ENCODE results near the gene POU4F3. TPM values are rescaled to one million over a fixed set of nuclear protein-coding genes. Genes with fewer than 3 reads are reported as not detected.

Gene POU4F3
- polyA plus RNA-seq, 3 donors, result 0.05 TPM; not detected in 2

GRCh38 chr5:146388386-146388785 is 49.7 kb downstream of the POU4F3 start:
- Histone ChIP-seq H3K4me2 (replicated peaks; ENCODE audit: extremely low read depth, low read length, poor library complexity, severe bottlenecking) (no peak overlapping the region), H2AFZ (ENCODE audit: insufficient read depth, low read depth, low read length, poor library complexity, severe bottlenecking) (no peak overlapping the region), H3K4me1 (ENCODE audit: control insufficient read depth in 1 of 2, insufficient read depth in 2 of 2, low read length in 2 of 2) (no peaks in the 10 kb centered on the region), H3K36me3 (replicated peaks in 1 of 2; ENCODE audit: control insufficient read depth in 1 of 2, insufficient read depth in 2 of 2, low read length in 2 of 2) (no peaks in the 10 kb centered on the region), H3K79me2 (ENCODE audit: insufficient read depth, low read length) (no peaks in the 10 kb centered on the region), H3K9ac (ENCODE audit: insufficient read depth, low read length, poor library complexity, severe bottlenecking) (no peak overlapping the region), H3K27me3 (ENCODE audit: control insufficient read depth in 2 of 2, insufficient read depth in 2 of 2, low read length in 2 of 2) (peaks cover 0 to 2% of the 10 kb centered on the region in 2 donors), H3K27ac (ENCODE audit: low read depth in 1 of 2, low read length in 2 of 2) (no peak overlapping the region), H4K20me1 (ENCODE audit: insufficient read depth, low read length) (no peaks in the 10 kb centered on the region), H3K9me3 (replicated peaks in 1 of 2; ENCODE audit: control insufficient read depth in 1 of 2, insufficient read depth in 1 of 2, low read length in 2 of 2) (no peaks in the 10 kb centered on the region), H3K4me3 (replicated peaks in 1 of 3; ENCODE audit: low read depth in 2 of 3, low read length in 3 of 3) (no peak overlapping the region)
- WGBS (ENCODE audit: insufficient coverage), result 86% methylated on average over 2 of the region's 2 CpGs
- peaks cover 0 to 2% (median 2%) of the 10 kb centered on the region in 3 donors for H3K27me3 Mint-ChIP-seq (ENCODE audit: low read depth in 3 of 3)
- no peaks in the 10 kb centered on the region for H3K36me3 Mint-ChIP-seq
- no peak for TF ChIP-seq CTCF (IDR thresholded peaks at IDR 0.05)
- intact Hi-C loops (cut with micrococcal nuclease), result no loop called here
- no peak overlapping the region for H3K27ac Mint-ChIP-seq
- H3K4me3 Mint-ChIP-seq, result no peak overlapping the region
- no peaks in the 10 kb centered on the region for H3K4me1 Mint-ChIP-seq
- H3K9me3 Mint-ChIP-seq, result peaks cover 0 to 5% (median 0%) of the 10 kb centered on the region in 7 donors
- no peak for DNase-seq

GRCh38 chr5:146390469-146390868 is 51.8 kb downstream of the POU4F3 start:
- WGBS (ENCODE audit: insufficient coverage), result no CpG with 5 or more reads among the region's 2 CpGs
- intact Hi-C loops (cut with micrococcal nuclease), result no loop called here
- no peak overlapping the region for H3K4me2 ChIP-seq (replicated peaks; ENCODE audit: extremely low read depth, low read length, poor library complexity, severe bottlenecking)
- no peak overlapping the region for H3K4me3 Mint-ChIP-seq
- H3K27me3 Mint-ChIP-seq (ENCODE audit: low read depth in 3 of 3), result peaks cover 0 to 4% (median 0%) of the 10 kb centered on the region in 3 donors
- H3K36me3 Mint-ChIP-seq, result no peaks in the 10 kb centered on the region
- no peaks in the 10 kb centered on the region for H3K4me1 Mint-ChIP-seq
- H3K27ac ChIP-seq (ENCODE audit: low read depth in 1 of 2, low read length in 2 of 2), result no peak overlapping the region
- peaks cover 0 to 2% (median 0%) of the 10 kb centered on the region in 7 donors for H3K9me3 Mint-ChIP-seq
- no peak for TF ChIP-seq CTCF (IDR thresholded peaks at IDR 0.05)
- no peak overlapping the region for H3K4me3 ChIP-seq (replicated peaks in 1 of 3; ENCODE audit: low read depth in 2 of 3, low read length in 3 of 3)
- H2AFZ ChIP-seq (ENCODE audit: insufficient read depth, low read depth, low read length, poor library complexity, severe bottlenecking), result no peak overlapping the region
- H3K79me2 ChIP-seq (ENCODE audit: insufficient read depth, low read length), result no peaks in the 10 kb centered on the region
- no peaks in the 10 kb centered on the region for H3K9me3 ChIP-seq (replicated peaks in 1 of 2; ENCODE audit: control insufficient read depth in 1 of 2, insufficient read depth in 1 of 2, low read length in 2 of 2)
- no peaks in the 10 kb centered on the region for H4K20me1 ChIP-seq (ENCODE audit: insufficient read depth, low read length)
- peaks cover 0 to 2% of the 10 kb centered on the region in 2 donors for H3K27me3 ChIP-seq (ENCODE audit: control insufficient read depth in 2 of 2, insufficient read depth in 2 of 2, low read length in 2 of 2)
- no peaks in the 10 kb centered on the region for H3K36me3 ChIP-seq (replicated peaks in 1 of 2; ENCODE audit: control insufficient read depth in 1 of 2, insufficient read depth in 2 of 2, low read length in 2 of 2)
- no peak overlapping the region for H3K27ac Mint-ChIP-seq
- H3K4me1 ChIP-seq (ENCODE audit: control insufficient read depth in 1 of 2, insufficient read depth in 2 of 2, low read length in 2 of 2), result no peaks in the 10 kb centered on the region
- no peak for DNase-seq
- no peak overlapping the region for H3K9ac ChIP-seq (ENCODE audit: insufficient read depth, low read length, poor library complexity, severe bottlenecking)

Other genes starting within 250 kb of the POU4F3 start
- gene PLAC8L1, start 233.3 kb upstream of the POU4F3 start, polyA plus RNA-seq, result not detected
- 10 to 100 TPM; 13.3 to 52.5 (median 36.5) TPM for gene LARS1, start 156.2 kb upstream of the POU4F3 start, polyA plus RNA-seq
- 1 to 10 TPM; 2.5 to 6.2 (median 3.9) TPM for gene RBM27, start 135.2 kb upstream of the POU4F3 start, polyA plus RNA-seq
- 10 to 100 TPM; 11.6 to 37.3 (median 18.0) TPM for gene TCERG1, start 108.5 kb downstream of the POU4F3 start, polyA plus RNA-seq
- gene GPR151, start 177.4 kb downstream of the POU4F3 start, polyA plus RNA-seq, result not detected